Mesenchymal stem cell (in vitro differentiated cells and primary cell): ENCODE data around the gene UBE2QL1.

Experiments
- DNase-seq: peaks from one replicate; pipeline ENCODE4 v3.0.0-alpha.2; 2013
- H2AFZ ChIP-seq: one replicate; pipeline ENCODE4 v1.6.1; 2013; ENCODE audit warnings: low read depth, mild to moderate bottlenecking, control low read depth, inconsistent platforms, low read length, moderate library complexity
- H2AK5ac ChIP-seq: 2 replicates; pipeline ENCODE4 v1.6.1; 2013; ENCODE audit warnings: low read length, moderate library complexity, mild to moderate bottlenecking, inconsistent platforms; ENCODE audit not compliant: severe bottlenecking
- H2BK120ac ChIP-seq: one replicate; pipeline ENCODE4 v1.6.1; 2013; ENCODE audit warnings: low read depth, mild to moderate bottlenecking, inconsistent platforms, low read length, moderate library complexity
- H2BK12ac ChIP-seq, 2 experiments: one replicate each; pipeline ENCODE4 v1.6.1; 2013; ENCODE audit warnings: inconsistent platforms in 2 of 2, low read length in 2 of 2, mild to moderate bottlenecking in 2 of 2, moderate library complexity in 2 of 2, control low read depth in 1 of 2
- H2BK15ac ChIP-seq: one replicate; pipeline ENCODE4 v1.6.1; 2013; ENCODE audit warnings: mild to moderate bottlenecking, low read depth, inconsistent platforms; ENCODE audit not compliant: poor library complexity, severe bottlenecking
- H2BK5ac ChIP-seq: 2 replicates; pipeline ENCODE4 v1.6.1; 2013; ENCODE audit warnings: low read depth, mild to moderate bottlenecking, low read length, control low read depth, inconsistent platforms; ENCODE audit not compliant: poor library complexity, severe bottlenecking
- H3K14ac ChIP-seq, 2 experiments: one replicate each; pipeline ENCODE4 v1.6.1; 2013; ENCODE audit warnings: inconsistent platforms in 2 of 2, low read length in 2 of 2, control low read depth in 1 of 2, mild to moderate bottlenecking in 1 of 2, moderate library complexity in 1 of 2
- H3K18ac ChIP-seq, 2 experiments: one replicate each; pipeline ENCODE4 v1.6.1; 2013; ENCODE audit warnings: inconsistent platforms in 2 of 2, low read length in 2 of 2, control low read depth in 1 of 2, low read depth in 1 of 2, mild to moderate bottlenecking in 1 of 2
- H3K23ac ChIP-seq, 2 experiments: one replicate each; pipeline ENCODE4 v1.6.1; 2013; ENCODE audit warnings: inconsistent platforms in 2 of 2, low read length in 2 of 2, mild to moderate bottlenecking in 2 of 2, moderate library complexity in 2 of 2, control low read depth in 1 of 2
- H3K27ac ChIP-seq: 2 replicates; pipeline ENCODE4 v1.5.1; 2013; ENCODE audit warnings: mild to moderate bottlenecking, moderate library complexity, low read length, control low read depth, inconsistent platforms; ENCODE audit not compliant: poor library complexity, severe bottlenecking
- H3K27me3 ChIP-seq, 2 experiments: 2 replicates each; pipeline versions ENCODE4 v1.6.1 to v1.7.0; 2013; ENCODE audit warnings: low read length in 2 of 2, mild to moderate bottlenecking in 2 of 2, moderate library complexity in 2 of 2, control low read depth in 1 of 2, inconsistent platforms in 1 of 2; ENCODE audit not compliant: control insufficient read depth in 1 of 2, insufficient read depth in 1 of 2
- H3K36me3 ChIP-seq, 2 experiments: 2 replicates each; pipeline versions ENCODE4 v1.6.1 to v1.7.0; 2013; ENCODE audit warnings: low read length in 2 of 2, control low read depth in 1 of 2, inconsistent platforms in 1 of 2, low read depth in 1 of 2, mild to moderate bottlenecking in 1 of 2; ENCODE audit not compliant: insufficient read depth in 2 of 2, control insufficient read depth in 1 of 2
- H3K4ac ChIP-seq, 2 experiments: one replicate each; pipeline ENCODE4 v1.6.1; 2013; ENCODE audit warnings: inconsistent platforms in 2 of 2, low read length in 2 of 2, mild to moderate bottlenecking in 2 of 2, moderate library complexity in 2 of 2, control low read depth in 1 of 2, low read depth in 1 of 2
- H3K4me1 ChIP-seq: 2 replicates; pipeline ENCODE4 v1.6.1; 2013; ENCODE audit warnings: low read depth, low read length, control low read depth; ENCODE audit not compliant: control insufficient read depth, insufficient read depth
- H3K4me2 ChIP-seq: 2 replicates; pipeline ENCODE4 v1.6.1; 2013; ENCODE audit warnings: low read length, mild to moderate bottlenecking, inconsistent platforms; ENCODE audit not compliant: poor library complexity, severe bottlenecking
- H3K4me3 ChIP-seq, 2 experiments: 2 replicates each; pipeline versions ENCODE4 v1.5.1 to v1.7.0; 2013; ENCODE audit warnings: low read length in 2 of 2, mild to moderate bottlenecking in 2 of 2, control low read depth in 1 of 2, low read depth in 1 of 2; ENCODE audit not compliant: insufficient read depth in 1 of 2
- H3K79me1 ChIP-seq: replicated peaks from 2 replicates; pipeline ENCODE4 v1.6.1; 2013; ENCODE audit warnings: mild to moderate bottlenecking, control low read depth, low read length, inconsistent platforms; ENCODE audit not compliant: poor library complexity, severe bottlenecking
- H3K9ac ChIP-seq: 2 replicates; pipeline ENCODE4 v1.7.0; 2013; ENCODE audit warnings: mild to moderate bottlenecking, low read length, moderate library complexity
- H3K9me3 ChIP-seq: 2 replicates; pipeline ENCODE4 v1.7.0; 2013; ENCODE audit warnings: mild to moderate bottlenecking, low read length; ENCODE audit not compliant: control insufficient read depth
- H4K8ac ChIP-seq: one replicate; pipeline ENCODE4 v1.6.1; 2013; ENCODE audit warnings: inconsistent platforms, mild to moderate bottlenecking, low read length, moderate library complexity
- H4K91ac ChIP-seq: one replicate; pipeline ENCODE4 v1.6.1; 2013; ENCODE audit warnings: mild to moderate bottlenecking, low read length, inconsistent platforms
- WGBS: methylation state at CpG from one replicate; pipeline ENCODE4 v1.1.7; 2013; ENCODE audit warnings: mixed read lengths; 5-methylcytosine and 5-hydroxymethylcytosine counted together

Gene UBE2QL1

DNA sequence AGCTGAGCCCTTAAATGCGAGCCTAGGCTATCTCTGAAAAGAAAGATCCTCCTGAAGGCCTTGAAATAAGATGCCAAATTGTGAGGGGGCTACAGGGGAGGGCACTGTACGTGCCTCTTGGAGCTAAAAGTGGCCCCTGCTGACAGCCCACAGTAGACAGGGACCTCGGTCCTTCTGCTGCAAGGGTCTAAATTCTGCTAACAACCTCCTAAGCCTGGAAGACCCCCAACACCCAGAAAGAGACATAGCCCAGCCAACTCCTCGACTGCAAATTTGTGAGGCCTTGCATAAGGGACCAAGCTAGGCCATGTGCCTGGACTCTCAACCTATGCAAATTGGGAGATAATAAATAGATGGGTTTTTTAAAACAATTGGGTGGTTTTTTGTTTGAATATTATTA is 54.7 kb downstream of the UBE2QL1 start:
- WGBS = 40% methylated on average over 3 of the region's 4 CpGs
- H3K9ac ChIP-seq = no peak overlapping the region

DNA sequence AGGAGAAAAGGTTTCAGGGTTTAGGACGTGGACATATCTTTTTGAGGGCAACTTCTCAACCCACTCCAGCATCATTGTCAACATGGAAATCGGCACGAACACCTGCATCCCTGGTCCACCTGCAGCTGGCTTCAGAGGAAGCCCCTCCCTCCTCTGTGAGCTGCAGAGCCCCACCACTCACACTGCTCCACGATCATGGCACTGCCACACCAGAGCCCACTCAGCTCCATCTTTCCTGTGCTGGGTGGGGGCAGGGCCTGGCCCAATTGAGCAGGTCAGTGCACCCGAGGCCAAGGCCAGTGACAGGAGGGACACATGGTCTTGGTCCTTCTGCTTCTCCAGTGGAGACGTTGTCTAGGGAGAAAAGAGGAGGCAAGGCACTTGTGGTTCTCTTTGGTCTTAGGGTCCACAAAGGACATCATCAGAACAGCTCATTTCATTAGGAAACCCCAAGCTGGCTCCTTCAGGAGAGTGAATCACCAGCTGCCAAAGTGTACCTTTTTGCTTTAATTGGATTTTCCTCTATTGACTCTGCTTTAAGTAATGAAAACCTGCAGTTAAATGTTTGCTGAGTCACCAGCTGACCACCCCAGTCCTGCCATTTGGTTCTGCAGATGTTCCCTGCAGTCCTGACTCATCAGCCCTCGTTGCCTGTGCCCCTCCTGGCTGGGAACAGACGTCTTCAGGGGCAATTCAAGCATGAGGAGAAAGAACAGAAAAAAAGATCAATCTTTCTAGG is 56.2 kb downstream of the UBE2QL1 start:
- Histone ChIP-seq H3K4me2 (no peak overlapping the region), H3K27me3 (no peaks in the 10 kb centered on the region), H3K4me1 (no peaks in the 10 kb centered on the region), H3K14ac (no peak overlapping the region), H3K79me1 (no peaks in the 10 kb centered on the region), H3K4me3 (no peak overlapping the region), H2AK5ac (no peak overlapping the region), H4K8ac (no peak overlapping the region), H3K18ac (no peak overlapping the region), H2BK5ac (no peak overlapping the region), H2BK12ac (no peak overlapping the region), H2AFZ (no peak overlapping the region), H3K4ac (no peak overlapping the region), H3K23ac (no peak overlapping the region), H3K36me3 (no peaks in the 10 kb centered on the region), H3K9me3 (peaks cover 3% of the 10 kb centered on the region), H3K27ac (no peak overlapping the region), H2BK15ac (no peak overlapping the region), H3K9ac (no peak overlapping the region), H4K91ac (no peak overlapping the region), H2BK120ac (no peak overlapping the region)
- DNase-seq = no peak
- WGBS = 53% methylated on average over 7 of the region's 8 CpGs

More for the DNA sequence above, 54.7 kb downstream of the UBE2QL1 start:
- no peak overlapping the region for H4K91ac ChIP-seq
- H2AFZ ChIP-seq = no peak overlapping the region
- no peaks in the 10 kb centered on the region for H3K4me1 ChIP-seq
- no peak overlapping the region for H2AK5ac ChIP-seq
- H3K18ac ChIP-seq = no peak overlapping the region
- no peak overlapping the region for H3K14ac ChIP-seq
- H2BK5ac ChIP-seq = no peak overlapping the region
- no peak overlapping the region for H3K4me2 ChIP-seq
- H3K36me3 ChIP-seq = no peaks in the 10 kb centered on the region
- H2BK12ac ChIP-seq = no peak overlapping the region
- H3K9me3 ChIP-seq = peaks cover 3% of the 10 kb centered on the region
- no peak overlapping the region for H2BK120ac ChIP-seq
- H3K79me1 ChIP-seq = no peaks in the 10 kb centered on the region
- H3K4ac ChIP-seq = no peak overlapping the region
- no peak overlapping the region for H4K8ac ChIP-seq
- H3K27me3 ChIP-seq = no peaks in the 10 kb centered on the region
- no peak overlapping the region for H3K23ac ChIP-seq
- no peak overlapping the region for H3K27ac ChIP-seq
- DNase-seq = no peak
- no peak overlapping the region for H2BK15ac ChIP-seq
- no peak overlapping the region for H3K4me3 ChIP-seq

DNA sequence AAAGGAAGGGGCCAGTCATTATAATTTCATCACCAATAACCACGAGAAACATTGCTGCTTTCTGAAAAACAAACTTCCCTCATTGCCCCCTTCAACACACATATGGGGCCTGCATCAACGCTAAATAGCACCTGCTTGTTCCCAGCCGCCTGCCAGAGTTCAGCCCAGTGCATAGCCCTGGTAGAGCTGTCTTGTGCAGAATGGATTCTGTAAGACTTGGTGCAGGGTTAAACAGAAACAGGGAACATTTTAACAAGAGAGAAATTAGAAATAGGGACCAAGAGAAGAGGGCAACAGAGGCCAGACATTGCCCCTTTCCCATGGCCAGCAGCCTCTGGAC is 56.7 kb downstream of the UBE2QL1 start:
- Histone ChIP-seq H3K4me2 (no peak overlapping the region), H2BK12ac (no peak overlapping the region), H3K79me1 (no peaks in the 10 kb centered on the region), H4K91ac (no peak overlapping the region), H2BK5ac (no peak overlapping the region), H3K4me1 (no peaks in the 10 kb centered on the region), H2BK15ac (no peak overlapping the region), H3K27ac (no peak overlapping the region), H3K4me3 (no peak overlapping the region), H3K4ac (no peak overlapping the region), H3K18ac (no peak overlapping the region), H3K23ac (no peak overlapping the region), H3K27me3 (no peaks in the 10 kb centered on the region), H3K9ac (no peak overlapping the region), H2AFZ (no peak overlapping the region), H2BK120ac (no peak overlapping the region), H2AK5ac (no peak overlapping the region), H3K9me3 (peaks cover 3% of the 10 kb centered on the region), H4K8ac (no peak overlapping the region), H3K14ac (no peak overlapping the region), H3K36me3 (no peaks in the 10 kb centered on the region)
- no peak for DNase-seq
- 60% methylated on average over 3 of the region's 3 CpGs for WGBS

DNA sequence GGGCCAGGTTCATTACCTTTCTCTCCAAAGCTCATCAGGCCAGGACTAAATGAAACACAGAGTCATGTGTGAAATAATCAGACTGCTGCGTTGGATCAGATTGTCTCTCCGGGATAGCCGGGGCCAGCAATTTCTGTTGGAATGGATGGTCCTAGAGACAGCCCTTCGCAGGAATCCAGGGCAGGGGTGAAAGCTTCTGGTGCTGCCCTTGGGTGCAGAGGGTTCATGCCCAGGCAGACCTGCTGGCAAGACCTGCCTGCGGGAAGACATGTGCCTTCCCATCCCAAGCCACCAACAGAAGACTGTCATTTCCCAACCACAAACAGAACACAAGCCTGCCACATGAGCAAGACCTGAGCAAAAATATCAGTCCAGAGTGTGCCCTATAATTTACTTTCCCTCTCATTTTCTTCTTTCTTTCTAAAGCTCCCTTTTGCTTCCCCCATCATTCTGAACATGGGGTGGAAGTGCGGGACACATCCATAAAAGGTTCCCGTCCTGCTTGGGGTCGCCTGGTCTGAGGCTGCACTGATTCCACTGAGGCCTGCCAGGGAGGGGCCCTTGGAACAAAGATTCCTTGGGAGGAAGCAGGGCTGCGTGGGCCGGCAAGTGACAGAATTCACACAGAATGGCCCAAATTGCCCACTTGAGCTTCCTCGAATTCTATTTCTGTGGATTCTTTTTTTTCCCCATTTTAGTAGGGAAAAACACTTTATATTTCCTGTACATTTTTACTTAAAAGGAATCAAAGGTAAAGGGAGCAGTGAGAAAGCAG is 57.3 kb downstream of the UBE2QL1 start:
- Histone ChIP-seq H3K9ac (no peak overlapping the region), H3K36me3 (no peaks in the 10 kb centered on the region), H3K4ac (no peak overlapping the region), H2AK5ac (no peak overlapping the region), H3K4me2 (no peak overlapping the region), H3K14ac (no peak overlapping the region), H2BK5ac (no peak overlapping the region), H3K9me3 (peaks cover 3% of the 10 kb centered on the region), H2AFZ (no peak overlapping the region), H3K27ac (no peak overlapping the region), H2BK15ac (no peak overlapping the region), H3K79me1 (no peaks in the 10 kb centered on the region), H3K18ac (no peak overlapping the region), H2BK120ac (no peak overlapping the region), H3K4me1 (no peaks in the 10 kb centered on the region), H4K91ac (no peak overlapping the region), H4K8ac (no peak overlapping the region), H3K23ac (no peak overlapping the region), H3K27me3 (no peaks in the 10 kb centered on the region), H2BK12ac (no peak overlapping the region), H3K4me3 (no peak overlapping the region)
- DNase-seq = no peak
- WGBS = 90% methylated on average over 9 of the region's 11 CpGs
